Stimulated activated naive CD8-positive, alpha-beta T cell treated with anti-CD3 and anti-CD28 coated beads, Interleukin-15, Interleukin-2, amounts not matched to agents 100 ng/mL and 50 ng/mL, for 24 hours (primary cell): ENCODE measurements around the gene CTAG1A.
"Not testable (repeated sequence)": the region's sequence is repeated elsewhere in the genome, so short reads cannot be mapped to it uniquely, and the experiment has no call there.

Experiments used
- H3K27ac Mint-ChIP-seq: one replicate; pipeline ENCODE4 v1.8.0; 2021; ENCODE audit warnings: mild to moderate bottlenecking, mixed read lengths
- H3K27me3 Mint-ChIP-seq: one replicate; pipeline ENCODE4 v1.8.0; 2021; ENCODE audit warnings: mixed read lengths
- H3K36me3 Mint-ChIP-seq: one replicate; pipeline ENCODE4 v1.8.0; 2021; ENCODE audit warnings: low read depth, mixed read lengths
- H3K4me1 Mint-ChIP-seq: one replicate; pipeline ENCODE4 v1.8.0; 2021; ENCODE audit warnings: low read depth, mixed read lengths
- H3K4me3 Mint-ChIP-seq: one replicate; pipeline ENCODE4 v1.8.0; 2021; ENCODE audit warnings: mild to moderate bottlenecking, mixed read lengths
- H3K9me3 Mint-ChIP-seq: one replicate; pipeline ENCODE4 v1.8.0; 2021; ENCODE audit warnings: mixed read lengths

The CTAG1A gene

DNA sequence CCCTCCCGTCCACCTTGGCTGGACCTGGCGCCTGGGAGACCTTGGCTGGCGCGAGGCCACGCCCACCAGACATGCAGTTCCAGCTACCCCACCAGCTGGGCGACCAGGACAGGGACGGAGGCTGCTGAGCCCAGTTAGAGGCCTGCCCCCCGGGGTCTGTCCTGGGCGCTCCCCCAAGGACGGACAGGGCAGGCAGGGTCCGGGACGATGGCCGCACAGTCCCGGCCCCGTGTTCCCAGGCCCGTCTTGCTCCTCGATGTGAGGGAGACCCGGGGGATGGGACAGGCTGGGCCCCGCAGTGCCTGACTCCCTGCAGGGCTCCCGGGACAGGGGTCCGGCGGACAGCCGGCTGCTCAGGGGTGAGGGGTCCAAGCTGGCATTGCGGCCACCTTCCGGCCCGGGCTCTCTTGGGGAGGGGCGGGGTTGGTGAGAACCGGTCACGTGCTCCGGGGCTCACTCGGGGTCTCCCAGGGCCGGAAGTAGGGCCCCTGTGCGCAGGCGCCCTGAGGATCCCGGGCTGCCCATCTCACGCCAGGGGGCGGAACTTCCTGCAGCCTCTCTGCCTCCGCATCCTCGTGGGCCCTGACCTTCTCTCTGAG lies at the start of gene CTAG1A:
CTAG1A (plus strand) TSS at position 549 of the 599 bp plus-strand sequence. CDS start 74 bp downstream, outside the sequence.
- not testable (repeated sequence) for H3K4me3 Mint-ChIP-seq, H3K27me3 Mint-ChIP-seq, H3K27ac Mint-ChIP-seq, H3K9me3 Mint-ChIP-seq, H3K36me3 Mint-ChIP-seq, H3K4me1 Mint-ChIP-seq

DNA sequence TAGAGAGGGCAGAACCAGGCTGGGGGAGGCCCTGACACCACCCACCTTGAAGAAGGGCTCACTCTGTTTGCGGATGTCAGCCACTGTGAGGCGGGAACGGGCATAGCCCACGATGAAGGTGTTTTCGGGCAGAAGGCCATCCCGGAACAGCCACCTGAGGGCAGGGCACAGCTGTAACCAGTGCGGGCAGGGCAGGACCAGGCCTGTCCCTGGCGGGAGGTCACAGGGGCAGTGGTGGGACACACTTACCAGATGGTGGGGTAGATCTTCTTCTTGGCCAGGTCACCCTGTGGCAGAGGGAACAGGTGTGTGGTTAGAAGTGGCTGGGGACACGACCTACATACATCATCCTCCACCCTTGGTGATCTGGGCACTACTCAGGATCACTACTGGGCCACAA lies 49.0 kb upstream of the CTAG1A start:
- Mint-ChIP-seq H3K4me1 (peaks cover 18% of the 10 kb centered on the region), H3K27me3 (no peaks in the 10 kb centered on the region), H3K9me3 (no peaks in the 10 kb centered on the region), H3K36me3 (peaks cover 8% of the 10 kb centered on the region), H3K4me3 (no peak overlapping the region), H3K27ac (no peak overlapping the region)

DNA sequence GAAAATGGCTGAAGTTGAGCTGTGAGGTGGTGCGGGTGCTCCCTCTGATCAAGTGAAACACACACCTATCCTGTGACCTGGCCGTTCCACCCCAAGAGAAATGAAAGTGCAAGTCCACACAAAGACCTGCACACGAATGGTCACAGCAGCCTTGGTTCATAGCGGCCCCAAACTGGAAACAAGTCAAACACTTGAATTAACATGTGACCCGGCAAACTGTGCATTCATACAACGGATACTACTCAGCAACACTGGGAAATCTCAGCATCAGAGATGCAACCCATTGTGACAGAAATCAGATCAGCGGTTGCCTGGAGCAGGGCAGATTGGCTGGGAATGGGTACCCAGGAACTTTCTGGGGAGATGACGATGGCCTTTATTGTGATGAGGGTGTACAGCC lies 45.9 kb upstream of the CTAG1A start:
- Mint-ChIP-seq H3K36me3 (peaks cover 13% of the 10 kb centered on the region), H3K4me1 (peaks cover 44% of the 10 kb centered on the region), H3K9me3 (no peaks in the 10 kb centered on the region), H3K4me3 (no peak overlapping the region), H3K27me3 (no peaks in the 10 kb centered on the region), H3K27ac (peak overlapping the region; percentile 70)

DNA sequence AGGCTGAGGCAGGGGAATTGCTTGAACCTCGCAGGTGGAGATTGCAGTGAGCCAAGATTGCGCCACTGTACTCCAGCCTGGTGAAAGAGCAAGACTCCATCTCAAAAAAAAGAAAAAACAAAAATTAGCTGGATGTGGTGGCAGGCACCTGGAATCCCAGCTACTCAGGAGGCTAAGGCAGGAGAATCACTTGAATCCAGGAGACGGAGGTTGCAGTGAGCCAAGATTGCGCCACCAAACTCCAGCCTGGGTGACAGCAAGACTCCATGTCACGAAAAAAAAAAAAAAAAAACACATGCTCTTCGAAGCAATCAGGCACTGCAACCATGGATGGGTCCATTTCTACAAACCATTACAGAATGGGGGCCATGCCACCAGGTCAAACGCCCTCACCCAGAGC lies 44.6 kb upstream of the CTAG1A start:
- peaks cover 54% of the 10 kb centered on the region for H3K4me1 Mint-ChIP-seq
- peaks cover 21% of the 10 kb centered on the region for H3K36me3 Mint-ChIP-seq
- H3K4me3 Mint-ChIP-seq, H3K27me3 Mint-ChIP-seq, H3K9me3 Mint-ChIP-seq: not testable (repeated sequence)
- peak overlapping the region; percentile 61 for H3K27ac Mint-ChIP-seq

DNA sequence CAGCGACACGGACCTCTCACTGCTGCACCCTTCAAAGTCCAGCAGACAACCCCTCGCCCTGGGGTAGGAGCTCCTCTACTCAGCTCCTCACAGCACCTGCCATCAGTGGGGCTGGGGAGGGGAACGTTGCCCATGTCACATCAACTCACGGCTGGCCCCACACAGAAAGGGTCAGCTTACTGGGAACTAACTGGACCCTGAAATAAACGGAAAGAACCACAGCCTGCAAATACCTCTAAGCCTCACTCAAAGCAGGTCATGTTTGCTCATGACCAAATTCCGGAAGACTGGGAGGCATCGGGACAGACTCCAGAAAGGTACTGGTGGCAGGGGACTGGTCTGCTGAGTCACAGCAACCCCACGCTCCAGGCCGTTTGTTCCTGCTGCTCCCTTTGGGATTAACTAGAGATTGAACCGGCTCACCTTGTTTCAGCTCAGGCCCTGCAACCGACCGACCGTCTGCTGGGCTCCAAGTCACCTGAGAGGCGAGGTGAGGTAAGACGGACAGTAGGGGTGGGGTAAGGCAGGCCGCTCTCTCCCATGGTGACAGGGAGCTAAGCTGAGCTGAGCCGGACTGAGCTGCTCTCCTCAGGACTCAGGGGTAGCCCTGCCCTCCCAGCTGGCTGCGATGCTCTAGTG lies 43.9 kb upstream of the CTAG1A start:
- H3K27ac Mint-ChIP-seq, result peak overlapping the region; percentile 97
- H3K4me1 Mint-ChIP-seq, result peaks cover 59% of the 10 kb centered on the region
- no peaks in the 10 kb centered on the region for H3K9me3 Mint-ChIP-seq
- no peaks in the 10 kb centered on the region for H3K27me3 Mint-ChIP-seq
- H3K4me3 Mint-ChIP-seq, result no peak overlapping the region
- peaks cover 21% of the 10 kb centered on the region for H3K36me3 Mint-ChIP-seq

DNA sequence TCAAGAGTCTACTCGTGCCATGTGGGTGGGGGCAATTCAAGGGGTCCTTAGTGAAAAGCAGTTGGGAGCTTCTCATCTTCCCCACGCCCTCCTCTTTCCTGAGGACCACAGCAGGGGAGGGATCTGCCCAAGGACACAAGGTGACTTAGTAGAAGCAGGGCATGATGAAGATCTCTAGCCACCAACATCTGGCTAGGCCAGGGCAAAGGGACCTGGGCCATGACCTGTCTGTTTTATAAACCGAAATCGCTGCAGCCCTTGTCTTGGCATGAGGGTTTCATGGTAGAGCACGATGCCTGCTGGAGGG lies 43.4 kb upstream of the CTAG1A start:
- peak overlapping the region; percentile 97 for H3K27ac Mint-ChIP-seq
- H3K4me3 Mint-ChIP-seq, result no peak overlapping the region
- H3K36me3 Mint-ChIP-seq, result peaks cover 21% of the 10 kb centered on the region
- peaks cover 64% of the 10 kb centered on the region for H3K4me1 Mint-ChIP-seq
- H3K27me3 Mint-ChIP-seq, result no peaks in the 10 kb centered on the region
- H3K9me3 Mint-ChIP-seq, result no peaks in the 10 kb centered on the region

DNA sequence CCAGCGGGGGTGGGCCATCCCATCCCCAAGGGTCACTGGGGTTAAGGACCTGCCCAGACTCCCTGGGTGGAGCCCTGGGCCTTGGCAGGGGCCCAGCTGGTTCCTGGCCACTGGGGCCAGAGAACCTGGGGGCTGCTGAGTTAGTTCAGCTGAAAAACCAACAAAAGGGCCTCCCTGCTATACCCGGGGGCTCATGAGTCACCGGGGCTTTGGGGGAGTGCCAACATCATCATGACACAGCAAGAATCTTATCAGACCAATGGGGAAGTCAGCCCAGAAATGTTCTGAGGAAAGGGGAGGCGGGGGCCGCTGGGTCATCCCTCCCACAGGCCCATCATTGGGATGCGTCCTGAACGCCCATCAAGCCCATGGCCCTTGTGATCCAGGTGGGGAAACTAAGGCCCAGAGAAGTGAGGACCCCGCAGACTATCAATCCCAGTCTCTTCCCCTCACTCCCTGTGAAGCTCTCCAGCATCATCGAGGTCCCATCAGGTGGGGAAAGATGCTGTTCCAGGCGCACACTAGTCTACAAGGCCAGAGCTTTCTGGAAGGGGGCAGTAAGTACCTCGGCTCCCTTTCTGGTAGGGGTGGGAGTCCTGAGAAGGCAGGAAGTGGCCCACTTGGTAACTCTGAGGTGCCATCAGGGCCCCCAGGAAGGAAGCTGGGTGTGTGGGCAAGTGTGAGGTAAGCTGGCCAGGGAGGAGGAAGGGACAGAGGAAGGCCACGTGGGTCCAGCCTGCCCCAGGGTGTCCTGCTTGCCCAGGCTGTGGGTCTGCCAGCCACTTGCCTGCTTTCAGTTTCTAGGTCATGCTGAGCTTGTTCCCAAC lies 42.8 kb upstream of the CTAG1A start:
- Mint-ChIP-seq H3K4me3 (peak overlapping the region; percentile 87), H3K9me3 (no peaks in the 10 kb centered on the region), H3K4me1 (peaks cover 64% of the 10 kb centered on the region), H3K27me3 (no peaks in the 10 kb centered on the region), H3K27ac (peak overlapping the region; percentile 97), H3K36me3 (peaks cover 21% of the 10 kb centered on the region)

DNA sequence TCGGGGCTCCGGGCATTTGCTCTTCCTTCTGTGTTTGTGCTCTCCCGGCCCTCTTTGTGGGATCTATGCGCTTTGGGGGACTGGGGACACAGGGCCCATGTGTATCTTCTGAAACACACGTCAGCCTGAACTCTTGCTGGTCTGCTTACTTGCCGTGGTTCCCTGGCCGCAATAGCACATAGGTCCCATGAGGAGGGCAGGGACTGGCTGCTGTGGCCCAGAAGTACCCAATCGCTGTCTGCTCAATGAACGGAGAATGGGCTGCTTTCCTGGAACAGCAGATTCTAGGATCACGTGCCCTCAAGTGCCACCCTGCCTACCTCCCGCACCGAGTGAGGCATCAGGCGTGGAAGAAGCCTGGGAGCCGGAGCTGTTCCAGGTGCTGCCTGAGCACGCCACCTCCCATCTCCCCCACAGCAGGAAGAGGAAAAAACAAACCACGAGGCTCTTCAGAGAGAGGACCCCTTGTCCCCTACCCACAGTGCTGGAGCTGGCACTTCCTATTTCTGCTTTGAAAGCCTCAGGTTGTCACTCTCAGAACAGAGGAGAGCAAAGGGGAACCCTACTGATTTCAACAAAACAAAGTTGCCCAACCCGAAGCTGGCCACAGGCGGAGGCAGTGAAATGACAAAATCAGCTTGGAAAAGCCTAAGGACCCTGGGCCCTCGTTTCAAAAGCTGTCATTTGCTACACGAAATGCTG lies 42.1 kb upstream of the CTAG1A start:
- no peaks in the 10 kb centered on the region for H3K27me3 Mint-ChIP-seq
- peak overlapping the region; percentile 97 for H3K27ac Mint-ChIP-seq
- H3K4me1 Mint-ChIP-seq, result peaks cover 61% of the 10 kb centered on the region
- H3K9me3 Mint-ChIP-seq, result no peaks in the 10 kb centered on the region
- H3K36me3 Mint-ChIP-seq, result peaks cover 22% of the 10 kb centered on the region
- peak overlapping the region; percentile 87 for H3K4me3 Mint-ChIP-seq

DNA sequence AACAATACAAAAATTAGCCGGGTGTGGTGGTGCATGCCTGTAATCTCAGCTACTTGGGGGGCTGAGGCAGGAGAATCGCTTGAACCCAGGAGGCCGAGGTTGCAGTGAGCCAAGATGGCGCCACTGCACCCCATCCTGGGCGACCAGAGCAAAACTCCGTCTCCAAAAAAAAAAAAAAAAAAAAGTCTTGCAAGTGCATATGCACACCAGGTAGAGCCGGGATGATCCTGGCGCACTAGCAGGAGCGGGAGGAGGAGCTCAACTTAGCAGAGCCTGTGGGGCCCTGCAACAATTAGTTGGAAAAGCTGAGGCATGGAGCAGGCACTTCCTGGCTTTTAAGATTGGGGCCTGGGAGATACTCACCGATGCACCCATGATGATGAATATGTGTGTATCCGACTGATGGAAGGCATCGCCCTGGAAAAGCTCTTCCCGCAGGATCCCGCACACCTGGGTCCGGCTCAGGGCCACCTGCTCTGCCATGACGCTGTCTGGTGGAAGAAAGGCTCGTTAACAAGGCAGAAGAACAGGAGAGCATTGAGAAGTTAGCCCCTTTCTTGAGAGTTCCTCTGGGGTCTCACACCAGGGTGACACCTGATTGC lies 39.2 kb upstream of the CTAG1A start:
- peaks cover 31% of the 10 kb centered on the region for H3K36me3 Mint-ChIP-seq
- H3K27ac Mint-ChIP-seq, result no peak overlapping the region
- H3K4me3 Mint-ChIP-seq, result peak overlapping the region; percentile 81
- no peaks in the 10 kb centered on the region for H3K9me3 Mint-ChIP-seq
- no peaks in the 10 kb centered on the region for H3K27me3 Mint-ChIP-seq
- peaks cover 63% of the 10 kb centered on the region for H3K4me1 Mint-ChIP-seq

DNA sequence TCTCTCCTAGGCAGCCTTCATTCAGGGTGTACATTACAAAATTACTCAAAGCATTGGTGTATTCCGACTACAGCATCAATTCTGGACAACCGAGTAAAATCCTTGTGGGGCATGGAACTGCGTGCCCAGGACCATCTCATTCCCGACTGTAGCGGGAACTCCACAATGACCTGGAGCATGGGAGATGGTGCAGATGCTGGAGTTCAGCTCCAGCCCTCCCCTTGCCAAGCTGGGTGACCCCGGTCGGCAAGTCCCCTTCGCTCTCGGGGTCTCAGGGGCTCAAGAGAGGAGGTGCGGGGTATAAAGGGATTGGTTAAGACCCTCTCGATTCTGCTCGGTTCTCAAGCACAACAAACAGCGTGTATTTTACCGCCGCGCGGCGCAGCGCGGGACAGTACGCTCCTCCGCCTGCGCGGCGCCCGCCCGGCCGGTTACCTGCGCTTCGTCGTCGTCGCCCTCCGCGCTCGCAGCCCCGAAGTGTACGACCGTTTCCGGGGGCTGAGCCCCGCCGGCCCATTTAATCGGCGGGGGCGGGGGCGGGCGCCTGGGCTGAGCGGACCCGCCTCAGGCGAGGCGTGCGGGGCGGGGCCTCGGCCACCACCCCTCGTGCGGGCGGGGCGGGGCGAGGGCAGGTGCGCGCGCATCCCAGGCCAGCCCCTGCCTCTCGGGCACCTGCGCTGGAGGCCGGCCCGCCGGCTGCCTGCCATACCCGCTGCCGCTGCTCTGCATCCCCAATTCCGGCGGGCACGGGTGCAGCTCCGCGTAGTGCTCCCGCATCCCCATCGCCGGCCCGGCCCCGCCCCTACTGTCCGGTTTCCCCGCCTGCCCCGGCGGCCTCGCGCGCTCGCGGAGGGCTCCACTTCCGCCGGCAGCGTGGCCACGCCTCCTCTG lies 38.3 kb upstream of the CTAG1A start, which contains the start of gene G6PD:
G6PD (minus strand) TSS at position 493 of the 891 bp plus-strand sequence. CDS start 691 bp downstream, outside the sequence.
- Mint-ChIP-seq H3K4me3 (peak within 1 kb of the TSS; percentile 99), H3K36me3 (peaks cover 34% of the 10 kb centered on the region), H3K4me1 (peaks cover 64% of the 10 kb centered on the region), H3K9me3 (no peaks in the 10 kb centered on the region), H3K27ac (peak within 1 kb of the TSS; percentile 96), H3K27me3 (no peaks in the 10 kb centered on the region)

DNA sequence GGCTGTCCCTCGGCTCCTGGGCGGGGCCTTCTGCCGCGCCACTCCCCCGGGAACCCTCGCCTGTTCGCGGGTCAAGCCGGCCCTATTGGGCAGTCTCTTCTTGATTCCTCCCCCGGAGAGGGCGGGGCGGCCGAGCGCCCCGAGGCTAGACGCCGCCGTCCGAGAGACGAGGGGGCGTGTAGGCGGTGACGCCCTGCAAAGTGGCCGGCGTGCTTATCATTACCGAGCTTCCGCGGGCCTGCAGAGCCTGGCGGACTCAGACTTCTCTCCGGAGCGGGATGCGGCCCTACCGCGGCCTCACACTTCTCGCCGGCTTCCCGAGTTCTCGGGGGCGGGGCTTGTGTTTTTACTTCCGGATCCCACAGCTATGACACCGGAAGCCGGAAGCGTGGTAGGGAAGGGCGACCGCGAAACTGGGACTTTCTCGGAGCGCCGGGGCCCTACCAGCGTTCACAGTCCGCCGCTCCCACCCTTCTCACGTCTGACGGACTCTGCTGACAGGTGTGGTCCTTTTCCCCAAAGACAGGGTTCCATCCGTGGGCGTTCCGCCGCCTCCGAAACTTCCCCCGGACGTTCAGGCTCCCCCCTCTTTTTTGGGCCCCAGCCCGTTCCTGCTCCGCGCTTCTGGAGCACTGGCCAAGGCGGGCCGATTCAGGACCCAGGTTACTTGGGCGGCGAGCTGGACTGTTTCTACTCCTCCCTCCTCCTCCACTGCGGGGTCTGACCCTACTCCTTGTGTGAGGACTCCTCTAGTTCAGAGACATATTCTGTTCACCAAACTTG lies 37.5 kb upstream of the CTAG1A start, which contains the start of gene IKBKG:
IKBKG (plus strand) TSS at position 376 of the 783 bp plus-strand sequence. CDS start 4,383 bp downstream, outside the sequence.
- Mint-ChIP-seq H3K4me3 (peak within 1 kb of the TSS; percentile 99), H3K27me3 (no peaks in the 10 kb centered on the region), H3K36me3 (peaks cover 35% of the 10 kb centered on the region), H3K9me3 (no peaks in the 10 kb centered on the region), H3K4me1 (peaks cover 58% of the 10 kb centered on the region), H3K27ac (peak within 1 kb of the TSS; percentile 96)

DNA sequence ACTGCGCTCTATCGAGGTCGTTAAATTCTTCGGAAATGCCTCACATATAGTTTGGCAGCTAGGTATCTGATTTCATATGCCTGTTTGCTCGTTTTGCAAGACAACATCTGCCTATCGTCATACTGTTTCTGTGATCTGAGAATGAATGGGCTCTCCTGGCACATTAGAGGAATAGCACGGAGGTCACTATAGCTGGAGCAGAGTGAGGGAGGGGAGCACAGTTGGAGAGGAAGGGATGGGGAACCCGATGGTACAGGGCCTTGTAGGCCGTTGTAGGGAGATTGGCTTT lies 37.0 kb upstream of the CTAG1A start:
- no peaks in the 10 kb centered on the region for H3K27me3 Mint-ChIP-seq
- peak overlapping the region; percentile 99 for H3K4me3 Mint-ChIP-seq
- H3K4me1 Mint-ChIP-seq, result peaks cover 53% of the 10 kb centered on the region
- peak overlapping the region; percentile 96 for H3K27ac Mint-ChIP-seq
- H3K36me3 Mint-ChIP-seq, result peaks cover 31% of the 10 kb centered on the region
- H3K9me3 Mint-ChIP-seq, result no peaks in the 10 kb centered on the region

DNA sequence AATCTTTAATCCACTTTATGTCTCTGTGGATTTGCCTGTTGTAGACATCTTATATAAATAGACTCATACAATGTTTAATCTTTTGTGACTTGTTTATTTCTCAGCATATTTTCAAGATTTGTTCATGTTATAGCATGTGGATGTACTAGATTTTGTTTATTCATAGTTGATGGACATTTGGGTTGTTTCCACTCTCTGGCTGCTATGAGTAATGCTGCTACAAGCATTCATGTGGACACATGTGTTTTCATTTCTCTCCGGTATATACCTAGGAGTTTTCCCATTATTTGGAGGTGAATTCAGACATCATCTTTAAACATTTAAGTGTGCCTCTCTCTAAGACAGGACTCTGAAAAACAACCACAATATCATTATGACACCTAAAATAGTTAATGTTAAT lies 35.2 kb upstream of the CTAG1A start:
- Mint-ChIP-seq H3K4me3 (peak overlapping the region; percentile 67), H3K4me1 (peaks cover 44% of the 10 kb centered on the region), H3K9me3 (no peaks in the 10 kb centered on the region), H3K27ac (peak overlapping the region; percentile 89), H3K27me3 (no peaks in the 10 kb centered on the region), H3K36me3 (peaks cover 27% of the 10 kb centered on the region)
